HG03558 (cell line): Measurements from ENCODE around the gene ABTB2.
"Not testable (repeated sequence)": the region's sequence is repeated elsewhere in the genome, so short reads cannot be mapped to it uniquely, and the experiment has no call there.

ENCODE experiments used
- ATAC-seq: cut with Tn5 transposase; IDR thresholded peaks from one replicate; pipeline ENCODE4 v1.9.1; 2021; ENCODE audit warnings: moderate number of reproducible peaks; ENCODE audit not compliant: unreplicated experiment; ENCODE audit errors: extremely low read depth

The ABTB2 gene

DNA sequence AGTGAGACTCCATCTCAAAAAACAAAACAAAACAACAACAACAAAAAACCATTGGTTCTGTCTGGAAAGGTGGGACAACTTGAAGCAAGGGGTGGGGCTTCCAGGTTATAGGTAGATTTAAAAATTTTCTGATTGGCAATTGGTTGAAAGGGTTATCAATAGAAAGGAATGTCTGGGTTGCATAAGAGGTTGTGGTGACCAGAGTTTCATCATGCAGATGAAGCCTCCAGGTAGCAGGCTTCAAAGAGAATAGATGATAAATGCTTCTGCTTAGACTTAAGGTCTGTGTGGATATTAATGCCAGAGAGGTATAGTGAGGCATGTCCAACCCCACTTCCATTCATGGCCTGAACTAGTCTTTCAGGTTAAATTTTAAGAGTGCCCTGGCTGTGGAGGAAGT lies 135.8 kb downstream of the ABTB2 start:
- no peak for ATAC-seq

GRCh38 chr11:34219941-34220370 lies 137.9 kb downstream of the ABTB2 start:
- ATAC-seq, result no peak

GRCh38 chr11:34219279-34219678 lies 138.5 kb downstream of the ABTB2 start:
- ATAC-seq, result no peak

DNA sequence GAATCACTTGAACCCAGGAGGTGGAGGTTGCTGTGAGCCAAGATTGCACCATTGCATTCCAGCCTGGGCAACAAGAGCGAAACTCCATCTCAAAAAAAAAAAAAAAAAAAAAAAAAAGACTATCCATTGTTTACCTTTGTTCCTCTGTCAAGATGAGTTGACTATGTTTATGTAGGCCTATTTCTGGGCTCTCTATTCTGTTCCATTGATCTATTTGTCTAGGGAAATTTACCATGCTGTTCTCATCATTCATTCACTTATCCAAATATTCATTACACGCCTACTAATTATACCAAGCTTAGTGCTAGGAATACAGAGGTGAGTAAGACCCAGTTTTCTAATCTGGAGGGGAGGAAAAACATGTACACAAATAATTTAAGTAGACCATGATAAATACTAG lies 139.1 kb downstream of the ABTB2 start:
- not testable (repeated sequence) for ATAC-seq

GRCh38 chr11:34218067-34218466 lies 139.7 kb downstream of the ABTB2 start:
- no peak for ATAC-seq

DNA sequence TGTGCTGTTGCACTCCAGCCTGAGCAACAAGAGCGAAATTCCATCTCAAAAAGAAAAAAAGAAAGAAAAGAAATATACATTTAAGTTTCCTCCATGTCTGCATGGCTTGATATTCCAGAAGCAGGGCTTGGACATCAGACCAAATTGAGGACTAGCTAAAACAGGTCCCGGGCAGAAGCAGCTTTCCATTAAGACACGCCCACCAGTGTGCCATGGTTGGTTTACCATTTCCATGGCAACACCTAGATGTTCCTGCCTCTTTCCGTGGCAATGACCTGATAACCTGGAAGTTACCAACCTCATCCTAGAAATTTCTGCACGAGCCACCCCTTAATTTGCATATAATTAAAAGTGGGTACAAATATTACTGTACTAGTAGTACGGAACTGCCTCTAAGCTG lies 141.1 kb downstream of the ABTB2 start:
- ATAC-seq, result no peak

DNA sequence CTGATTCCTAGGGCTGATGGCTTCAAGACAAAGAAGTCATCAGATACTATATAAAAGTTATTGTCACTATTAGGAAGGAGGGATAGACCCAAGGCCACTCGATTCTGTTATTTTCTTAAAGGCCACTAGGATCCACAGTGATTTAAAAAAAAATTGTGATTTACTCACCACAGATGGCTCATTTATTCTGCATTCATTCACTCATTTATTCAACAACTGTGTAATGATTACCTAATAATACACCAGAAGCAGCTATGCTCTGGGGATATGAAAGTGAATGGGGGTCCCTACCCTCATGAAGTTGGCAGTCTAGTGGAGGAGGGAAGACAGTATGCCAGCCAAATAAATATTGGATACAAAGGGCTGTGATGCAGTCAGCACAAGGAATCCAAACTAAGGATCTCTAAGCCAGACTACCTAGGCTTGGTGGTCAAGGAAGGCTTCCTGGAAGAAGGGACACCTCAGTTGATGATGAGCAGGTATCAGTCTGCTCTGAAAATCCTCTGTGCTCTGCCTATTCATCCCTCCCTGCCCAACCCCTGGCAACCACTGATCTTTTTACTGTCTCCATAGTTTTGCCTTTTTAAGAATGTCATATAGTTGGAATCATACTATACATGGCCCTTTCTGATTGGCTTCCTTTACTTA lies 141.9 kb downstream of the ABTB2 start:
- ATAC-seq, result no peak

- ATAC-seq, result no peak
These were observed 142.6 kb downstream of the ABTB2 start for GRCh38 chr11:34214961-34215805.

DNA sequence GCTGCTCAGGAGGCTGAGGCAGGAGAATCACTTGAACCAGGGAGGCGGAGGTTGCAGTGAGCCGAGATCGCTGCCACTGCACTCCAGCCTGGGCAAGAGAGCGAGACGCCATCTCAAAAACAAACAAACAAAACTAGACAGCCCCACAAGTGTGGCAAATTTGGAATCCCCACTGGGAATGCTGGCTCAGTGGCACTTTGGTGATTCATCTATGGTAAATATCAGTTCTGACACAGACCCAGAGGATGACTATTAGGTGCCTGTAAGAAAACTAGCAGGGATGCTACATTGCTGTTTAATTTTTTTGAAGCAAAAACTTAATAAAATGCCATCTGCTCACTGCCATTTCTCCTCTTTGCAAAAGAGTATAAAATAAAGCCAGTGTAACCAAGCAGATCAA lies 144.4 kb downstream of the ABTB2 start:
- no peak for ATAC-seq

DNA sequence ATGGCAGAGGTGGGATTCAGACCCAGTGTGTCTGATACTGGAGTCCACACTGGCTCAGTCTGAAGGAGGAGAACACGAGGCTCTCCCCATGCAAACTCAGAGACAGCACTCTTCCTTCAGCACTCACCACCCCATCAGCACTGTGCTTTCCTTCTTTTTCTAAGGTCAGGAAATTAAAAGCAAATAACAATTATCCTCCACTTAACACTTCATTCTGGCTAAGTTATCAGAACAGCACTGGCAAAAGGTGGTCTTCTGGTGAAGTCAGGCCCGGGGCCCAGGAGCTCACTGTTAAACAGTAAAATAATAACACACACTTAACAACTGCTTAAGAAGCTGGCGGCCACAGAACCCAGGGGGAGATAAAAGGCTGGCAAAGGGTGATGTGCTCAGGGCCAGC lies 145.2 kb downstream of the ABTB2 start:
- ATAC-seq, result no peak

DNA sequence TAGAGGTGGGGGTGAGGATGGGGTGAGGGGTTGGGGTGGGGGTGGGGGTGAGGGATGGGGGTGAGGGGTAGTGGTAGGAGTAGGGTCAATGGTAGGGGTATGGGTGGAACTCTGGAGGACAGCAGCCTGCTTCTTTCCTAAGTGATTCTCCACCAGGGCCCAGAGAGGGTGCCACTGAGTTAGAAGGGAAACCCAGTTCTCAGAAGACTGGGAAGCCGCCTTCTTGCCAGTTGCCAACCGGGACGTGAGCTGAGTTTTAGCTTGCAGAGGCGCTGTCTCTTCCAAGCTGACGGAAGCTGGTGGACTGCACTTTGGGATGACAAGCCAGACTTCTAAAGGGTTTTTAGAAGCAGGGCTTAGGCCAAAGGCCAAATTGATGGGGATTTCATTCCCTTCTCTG lies 148.0 kb downstream of the ABTB2 start:
- ATAC-seq, result no peak

DNA sequence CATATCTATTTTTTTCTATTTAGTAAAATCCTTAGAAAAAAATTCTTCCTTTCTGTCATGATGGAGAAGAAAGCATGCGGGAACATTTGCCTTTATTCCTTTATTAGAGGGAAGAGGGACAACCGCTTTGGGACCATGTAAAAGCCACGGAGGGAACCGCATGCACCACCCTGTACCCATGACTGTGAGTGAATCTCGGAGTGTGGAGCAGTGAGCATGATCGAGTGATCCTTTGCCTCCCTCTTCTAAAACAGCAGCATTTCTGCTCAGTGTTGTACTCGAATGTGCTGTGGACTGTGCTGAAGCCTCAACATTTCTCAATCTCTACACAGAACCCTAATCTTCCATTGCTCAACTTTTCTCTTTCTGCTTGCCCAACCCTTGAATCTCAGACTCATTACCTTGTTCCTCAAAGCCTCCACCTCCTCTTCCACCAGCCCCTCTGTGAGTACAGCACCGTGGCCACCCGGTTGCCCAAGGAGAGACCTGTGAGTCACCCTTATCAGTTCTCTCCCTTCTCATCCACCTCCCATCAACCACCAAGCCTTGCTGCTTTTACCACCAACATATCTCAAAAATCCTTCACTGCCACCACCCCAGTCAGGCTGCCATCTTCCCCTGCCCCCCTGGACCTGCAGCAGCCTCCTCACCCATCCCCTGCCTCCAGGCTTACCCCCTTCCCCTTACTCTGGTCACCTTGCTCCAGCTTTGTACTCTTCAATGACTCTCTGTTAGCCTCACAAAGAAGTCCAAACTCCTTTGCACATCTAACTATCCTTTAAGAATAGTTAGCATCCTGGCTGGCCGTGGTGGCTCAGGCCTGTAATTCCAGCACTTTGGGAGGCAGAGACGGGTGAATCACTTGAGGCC lies 149.3 kb downstream of the ABTB2 start:
- no peak for ATAC-seq

- no peak for ATAC-seq
These were observed 150.2 kb downstream of the ABTB2 start for GRCh38 chr11:34207487-34208180.

DNA sequence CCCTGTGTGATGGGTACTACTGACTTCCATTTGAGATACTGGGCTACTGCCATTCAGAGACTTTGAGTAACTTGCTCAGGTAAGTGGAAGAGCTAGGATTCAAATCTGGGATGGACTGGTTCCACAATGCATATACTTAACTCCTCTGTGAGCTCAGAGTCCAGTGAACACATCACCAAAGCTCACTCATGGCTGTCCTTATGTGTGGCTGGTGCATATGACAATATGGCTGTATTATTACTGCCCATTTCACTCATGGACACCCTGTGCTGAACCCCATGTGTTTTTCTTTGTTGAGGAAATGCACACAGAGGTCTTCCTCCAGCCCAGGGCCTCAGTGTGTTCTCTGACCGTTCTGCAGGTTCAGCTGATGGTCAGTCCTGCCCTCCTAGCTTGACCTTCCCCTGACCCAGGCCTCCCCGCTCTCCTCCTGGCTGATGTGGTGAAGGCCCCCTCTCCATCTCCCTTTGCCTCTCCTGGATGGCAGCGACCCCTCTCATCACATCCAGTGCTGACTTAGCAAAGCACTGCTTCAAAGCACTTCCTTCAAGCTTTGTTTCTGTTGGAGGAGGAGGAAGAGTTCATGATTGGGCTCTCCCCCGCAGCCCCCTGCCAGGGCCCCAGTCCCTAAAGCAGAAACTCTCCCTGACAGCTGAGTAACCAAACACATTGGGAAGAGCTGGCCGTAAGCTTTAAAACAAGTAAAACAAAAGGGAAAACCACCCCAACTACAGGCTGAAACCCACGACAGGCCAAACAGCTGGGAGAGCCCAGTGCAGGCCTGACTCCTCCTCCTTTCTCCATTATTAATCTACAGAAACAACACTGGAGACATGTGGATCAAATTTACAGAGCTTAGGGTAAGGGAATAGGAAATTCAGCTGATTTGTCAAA lies 151.2 kb downstream of the ABTB2 start:
- ATAC-seq, result no peak

DNA sequence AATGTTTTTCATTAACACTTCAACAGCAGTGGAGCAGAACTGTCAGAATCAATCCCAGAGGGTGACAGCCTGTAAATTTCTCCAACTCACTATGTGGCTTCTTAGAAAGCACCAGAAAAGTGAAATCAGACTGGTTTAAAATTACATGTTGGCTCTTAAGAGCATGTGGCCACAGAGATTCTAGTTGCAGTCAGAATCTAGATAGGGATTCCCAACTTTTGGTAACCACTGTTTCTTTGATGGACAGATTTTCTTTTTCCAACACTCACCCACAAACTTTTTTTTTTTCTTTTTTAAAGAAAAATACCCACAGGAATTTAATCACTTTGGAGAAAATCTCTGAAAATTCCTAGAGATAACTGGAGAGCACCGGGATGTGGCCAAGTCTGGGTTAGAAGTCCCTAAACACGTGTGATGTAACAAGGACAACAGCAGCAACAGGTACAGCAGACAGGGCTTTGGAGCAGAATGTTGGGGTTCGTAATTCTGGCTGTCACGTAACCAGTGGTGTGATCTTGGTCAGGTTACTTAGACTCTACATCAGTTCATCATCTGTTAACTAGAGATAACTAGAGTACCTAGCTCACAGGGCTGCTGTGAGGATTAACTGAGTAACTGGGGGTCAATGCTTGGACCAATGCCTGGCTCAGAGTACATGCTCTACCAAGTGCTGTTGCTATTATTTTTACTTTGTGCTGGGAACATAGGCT lies 152.3 kb downstream of the ABTB2 start:
- no peak for ATAC-seq

- ATAC-seq, result no peak
These were observed 153.2 kb downstream of the ABTB2 start for GRCh38 chr11:34204396-34205279.

DNA sequence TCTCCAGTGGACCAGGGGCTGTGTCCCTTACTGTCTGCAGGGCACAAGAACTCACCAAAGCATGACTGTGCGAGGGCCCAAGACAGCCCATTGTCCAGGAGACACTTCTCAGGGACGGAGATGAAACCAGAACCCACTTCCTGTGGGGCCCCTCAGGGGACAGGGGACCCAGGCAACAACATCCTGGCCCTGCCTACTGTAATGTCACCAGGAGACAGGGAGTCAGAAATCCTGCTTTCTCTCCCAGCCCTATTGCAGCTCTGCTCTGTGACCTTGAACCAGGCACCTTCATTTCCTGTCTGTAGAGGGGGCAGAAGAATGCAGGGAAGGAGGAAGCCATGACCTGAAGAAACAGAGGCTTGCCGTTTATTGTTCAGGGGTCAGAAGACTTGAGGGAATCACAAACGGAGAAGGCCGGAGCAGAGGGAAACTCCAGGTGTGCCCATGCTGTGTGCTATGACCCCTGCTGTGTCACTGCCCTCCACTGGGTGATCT lies 154.4 kb downstream of the ABTB2 start:
- no peak for ATAC-seq

GRCh38 chr11:34201129-34201528 lies 156.7 kb downstream of the ABTB2 start:
- no peak for ATAC-seq
